NCI-H446 treated with DMSO at 0.1 percent for 48 hours (cell line): Measurements from ENCODE around the gene KLHDC7B.

ENCODE experiments used
- DNase-seq: peaks from one replicate; lab custom pipeline; 2025; lab: John Stamatoyannopoulos, UW

The KLHDC7B gene

GRCh38 chr22:50573491-50574382 lies 28.0 kb downstream of the KLHDC7B start:
- no peak for DNase-seq

GRCh38 chr22:50574383-50574755 lies 28.7 kb downstream of the KLHDC7B start:
- DNase-seq = no peak

GRCh38 chr22:50575426-50575941 lies 29.8 kb downstream of the KLHDC7B start:
- DNase-seq = no peak

- no peak for DNase-seq
Measured at GRCh38 chr22:50576070-50576469, 30.4 kb downstream of the KLHDC7B start.

GRCh38 chr22:50576806-50577696 lies 31.4 kb downstream of the KLHDC7B start:
- DNase-seq = no peak

- DNase-seq = no peak
Measured at GRCh38 chr22:50577697-50577986, 31.9 kb downstream of the KLHDC7B start.

GRCh38 chr22:50577987-50578775 lies 32.5 kb downstream of the KLHDC7B start, which contains the start of gene CPT1B:
Gene CPT1B (minus strand): TSS chr22:50578427. CDS start chr22:50577915, 512 bp downstream.
- DNase-seq = no peak

GRCh38 chr22:50578776-50579310 lies 33.1 kb downstream of the KLHDC7B start:
- no peak for DNase-seq

- DNase-seq = no peak
Measured at GRCh38 chr22:50579752-50580151, 34.1 kb downstream of the KLHDC7B start.

- no peak for DNase-seq
Measured at GRCh38 chr22:50581031-50581949, 35.6 kb downstream of the KLHDC7B start.

GRCh38 chr22:50581950-50582492 lies 36.3 kb downstream of the KLHDC7B start:
- no peak for DNase-seq

- DNase-seq = peak; percentile 97
Measured at GRCh38 chr22:50582493-50583293, 37.0 kb downstream of the KLHDC7B start, which contains the start of gene CHKB. Gene CHKB (minus strand): TSS chr22:50582849. CDS start chr22:50582781, 68 bp downstream.

GRCh38 chr22:50583294-50583861 lies 37.7 kb downstream of the KLHDC7B start:
- DNase-seq = no peak

- DNase-seq = no peak
Measured at GRCh38 chr22:50584106-50585096, 38.7 kb downstream of the KLHDC7B start.

- no peak for DNase-seq
Measured at GRCh38 chr22:50585238-50585637, 39.5 kb downstream of the KLHDC7B start.

GRCh38 chr22:50585781-50586180 lies 40.1 kb downstream of the KLHDC7B start:
- no peak for DNase-seq

GRCh38 chr22:50586416-50586815 lies 40.7 kb downstream of the KLHDC7B start:
- DNase-seq = no peak

- no peak for DNase-seq
Measured at GRCh38 chr22:50587407-50587806, 41.7 kb downstream of the KLHDC7B start.
